NCI-H2227 treated with DMSO at 0.1 percent for 48 hours (cell line): ENCODE results near the gene TTLL5.

Experiments
- DNase-seq: peaks from one replicate; lab custom pipeline; 2025; lab: John Stamatoyannopoulos, UW

The TTLL5 gene

DNA sequence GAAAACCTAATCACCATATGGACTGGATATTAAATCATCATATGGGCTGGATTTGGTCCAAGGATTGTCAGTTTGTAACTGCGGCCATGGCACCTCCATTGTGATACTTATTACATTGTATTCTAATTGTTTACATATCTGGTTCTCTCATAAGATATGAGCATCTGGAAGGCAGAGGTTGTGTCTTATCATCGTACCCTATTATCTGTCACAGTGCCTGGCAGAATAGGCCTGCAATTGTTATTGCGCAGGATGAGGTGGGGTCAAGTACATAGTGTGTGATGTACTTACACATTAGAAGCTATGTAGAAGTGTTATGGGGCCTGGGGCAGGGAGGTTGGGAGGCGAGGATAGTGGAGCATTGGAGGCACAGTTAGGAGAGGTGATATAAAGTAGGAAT, 329.3 kb downstream of the TTLL5 start:
- DNase-seq = no peak

- no peak for DNase-seq
Observed at GRCh38 chr14:75991753-75992152, 330.7 kb downstream of the TTLL5 start.

DNA sequence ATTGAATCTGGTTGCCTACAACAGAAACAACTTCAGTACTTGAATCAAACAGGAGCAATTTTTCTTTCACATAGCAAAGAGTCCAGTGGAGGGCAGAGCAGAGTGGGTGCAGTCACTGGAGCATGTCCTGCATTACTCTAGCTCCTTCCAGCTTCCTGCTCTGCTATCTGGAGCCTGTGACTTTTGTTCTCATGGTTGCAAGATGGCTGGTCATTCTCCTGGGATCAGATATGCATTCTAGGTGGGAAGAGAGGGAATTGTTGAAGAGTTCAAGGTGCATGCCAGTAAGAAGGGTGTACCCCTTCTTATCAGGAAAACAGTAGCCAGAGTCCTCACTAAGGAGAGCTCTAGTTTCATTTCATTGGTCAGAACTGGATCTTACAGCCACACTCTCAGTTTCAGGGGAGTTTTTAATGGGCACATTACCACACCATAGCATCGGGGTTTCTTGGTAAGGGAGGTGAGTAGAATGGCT, 332.6 kb downstream of the TTLL5 start:
- DNase-seq = no peak

- DNase-seq = no peak
Observed at GRCh38 chr14:75995372-75996041, 334.5 kb downstream of the TTLL5 start.

- no peak for DNase-seq
Observed at GRCh38 chr14:75996488-75996887, 335.4 kb downstream of the TTLL5 start.

DNA sequence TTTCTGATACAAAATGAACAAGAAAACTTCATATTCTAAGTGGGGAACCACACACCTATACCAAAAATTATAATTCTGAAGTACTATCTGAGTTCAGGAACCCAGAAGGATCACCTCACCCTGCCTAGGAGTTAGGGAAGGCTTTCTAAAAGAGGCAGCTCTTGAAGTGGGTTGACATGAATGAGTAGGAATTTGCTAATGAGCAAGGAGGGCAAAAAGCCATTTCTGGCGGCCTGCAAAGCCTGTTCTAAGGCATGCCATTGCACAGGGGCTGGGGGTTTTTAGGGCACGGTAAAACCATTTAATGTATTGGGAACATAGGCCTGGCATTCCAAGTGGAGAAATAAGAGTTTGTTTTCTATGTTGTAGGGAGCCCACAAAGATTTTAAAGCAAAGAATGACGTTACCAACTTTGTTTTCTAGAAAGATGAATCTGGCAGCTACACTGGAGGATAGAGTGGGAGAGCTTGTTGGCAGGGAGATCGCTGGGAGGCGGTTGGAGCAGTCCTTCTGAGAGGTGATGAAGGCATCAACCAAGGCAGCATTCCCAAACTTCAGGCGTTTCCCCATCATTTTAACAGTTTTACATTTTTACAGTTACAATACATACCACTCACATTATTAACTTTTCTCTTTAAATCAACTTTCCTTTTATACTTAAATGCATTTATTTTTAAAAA, 338.6 kb downstream of the TTLL5 start:
- no peak for DNase-seq

DNA sequence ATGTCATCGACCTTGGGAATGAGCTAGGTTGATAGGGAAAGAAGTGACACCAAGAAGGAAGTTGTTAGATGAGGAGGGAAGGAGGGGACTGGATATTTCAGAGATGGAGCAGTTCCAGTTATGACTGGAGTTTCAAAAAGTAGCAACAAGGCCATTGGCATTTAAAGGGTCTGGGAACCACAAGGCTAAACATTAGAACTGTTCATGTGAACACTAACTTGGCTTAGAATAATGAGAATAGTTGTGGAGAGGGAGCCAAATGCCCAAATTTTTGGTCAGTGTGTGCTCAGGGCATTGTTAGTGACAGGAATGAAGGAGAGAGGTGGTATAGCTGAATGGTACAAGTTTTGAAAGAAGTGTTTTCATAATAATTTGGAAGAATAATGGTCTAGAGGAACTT, 341.3 kb downstream of the TTLL5 start:
- DNase-seq = no peak
